ENCODE results near the gene PLA2G4A. TPM values are rescaled to one million over a fixed set of nuclear protein-coding genes. Genes with fewer than 3 reads are reported as not detected.
A peak's percentile ranks its signal among the peaks of the same experiment; 100 is the strongest.

PLA2G4A gene
- total and polyA plus RNA-seq, 2 donors (not counting 3 experiments of a cell fraction or from before 2014, with no cell fraction given) = 8.2 to 13.3 TPM

DNA sequence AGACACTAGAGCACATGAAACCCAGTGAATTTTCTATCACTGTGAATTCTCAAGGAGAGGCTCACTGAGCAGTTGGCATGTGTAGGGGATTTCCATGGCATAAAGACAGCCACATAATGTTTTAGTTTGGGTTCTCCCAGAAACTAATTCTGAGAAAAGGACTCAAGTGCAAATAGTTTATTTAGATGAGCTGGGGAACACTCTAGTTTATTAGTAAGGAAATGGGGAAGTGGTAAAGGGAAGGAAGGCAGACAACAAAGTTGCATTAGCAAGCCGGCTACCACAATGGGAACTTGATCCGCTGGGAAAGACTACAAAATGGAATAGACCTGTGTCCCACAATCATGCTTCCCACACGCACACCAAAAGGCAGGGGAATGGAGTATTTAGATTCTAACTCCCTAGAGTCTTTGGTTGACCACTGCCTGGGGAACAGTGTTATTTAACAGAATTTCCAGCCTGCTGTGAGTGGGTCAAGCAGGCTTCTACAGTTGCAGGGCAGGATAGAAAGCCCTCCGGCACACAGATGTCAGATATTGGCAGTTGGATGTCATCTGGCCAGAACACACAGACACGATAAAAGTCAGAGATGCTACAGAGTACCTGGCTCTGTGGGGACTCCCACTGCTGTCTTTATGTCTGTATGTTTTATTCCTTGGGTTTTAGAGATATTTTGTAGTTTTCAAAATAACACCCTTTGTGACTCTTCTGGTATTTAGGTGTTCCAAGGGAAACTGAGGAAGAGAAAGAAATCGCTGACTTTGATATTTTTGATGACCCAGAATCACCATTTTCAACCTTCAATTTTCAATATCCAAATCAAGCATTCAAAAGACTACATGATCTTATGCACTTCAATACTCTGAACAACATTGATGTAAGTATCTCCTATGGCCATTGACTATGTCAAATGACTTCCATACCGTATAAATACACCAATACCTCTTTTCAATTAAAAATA lies 150.1 kb downstream of the PLA2G4A start:
- H3K27ac ChIP-seq (ENCODE audit: insufficient read depth, low read depth, low read length) = peak overlapping the region; percentile 93

More for the DNA sequence above, 150.1 kb downstream of the PLA2G4A start:
- FAIRE-seq = no peak
- Histone ChIP-seq H3K4me2 (ENCODE audit: insufficient read depth, low read length) (peak overlapping the region; percentile 92), H3K79me2 (ENCODE audit: control insufficient read depth, insufficient read depth, low read length) (peaks cover 10% of the 10 kb centered on the region), H3K9ac (replicated peaks; ENCODE audit: extremely low read depth, insufficient read depth, low read length) (peak overlapping the region; percentile 86), H3K4me1 (ENCODE audit: control insufficient read depth, extremely low read depth, insufficient read depth, low read length) (peaks cover 52% of the 10 kb centered on the region), H3K36me3 (ENCODE audit: control insufficient read depth in 2 of 2, extremely low read depth in 1 of 2, insufficient read depth in 2 of 2, low read length in 2 of 2) (no peaks in the 10 kb centered on the region), H2AFZ (ENCODE audit: low read depth, low read length) (no peak overlapping the region), H3K4me3 (replicated peaks in 1 of 3; ENCODE audit: insufficient read depth in 1 of 3, low read depth in 1 of 3, low read length in 3 of 3) (peak overlapping the region in 1 of 3 experiments; percentile 72), H3K27me3 (ENCODE audit: control insufficient read depth in 2 of 2, insufficient read depth in 2 of 2, low read length in 2 of 2) (no peaks in the 10 kb centered on the region), H4K20me1 (replicated peaks; ENCODE audit: control insufficient read depth, extremely low read depth, insufficient read depth, low read length) (no peaks in the 10 kb centered on the region), H3K9me1 (replicated peaks; ENCODE audit: control insufficient read depth, extremely low read depth, insufficient read depth, low read length) (no peaks in the 10 kb centered on the region), H3K9me3 (replicated peaks; ENCODE audit: control insufficient read depth, insufficient read depth, low read length) (no peaks in the 10 kb centered on the region)
- dilution Hi-C loops (cut with MboI; ENCODE audit: extremely low pct_ligation_motif_present, low sequenced_read_pairs) = no loop called here
- ChIA-PET CTCF (interaction anchor here (1.0 to 5.0 kb wide), 2 partner anchors 62 to 604 kb away, joined by 3 to 41 read pairs; partner anchors contain the start of gene TPR), POLR2A (no interaction called here)
- TF ChIP-seq EZH2 (IDR thresholded peaks at IDR 0.05; ENCODE audit: borderline replicate concordance, low read depth, low read length, severe bottlenecking) (no peak), MYC (IDR thresholded peaks at IDR 0.05; ENCODE audit: low read depth, low read length) (no peak), POLR2A (IDR thresholded peaks at IDR 0.05; ENCODE audit: low read depth, low read length) (no peak), JUN (IDR thresholded peaks at IDR 0.05; ENCODE audit: borderline replicate concordance, insufficient read depth, insufficient read length, low read depth) (no peak), FOS (IDR thresholded peaks at IDR 0.05; ENCODE audit: borderline replicate concordance, insufficient read depth, low read length) (no peak), CTCF (IDR thresholded peaks at IDR 0.05; ENCODE audit: extremely low read depth in 1 of 2, insufficient read depth in 1 of 2, low read depth in 1 of 2, low read length in 2 of 2) (no peak), GATA2 (IDR thresholded peaks at IDR 0.05; ENCODE audit: insufficient read depth, insufficient read length, low read depth, low read length) (no peak), POLR2AphosphoS5 (IDR thresholded peaks at IDR 0.05; ENCODE audit: insufficient read depth, low read depth, low read length) (no peak)
- TF ChIP-seq, protein P1, sequence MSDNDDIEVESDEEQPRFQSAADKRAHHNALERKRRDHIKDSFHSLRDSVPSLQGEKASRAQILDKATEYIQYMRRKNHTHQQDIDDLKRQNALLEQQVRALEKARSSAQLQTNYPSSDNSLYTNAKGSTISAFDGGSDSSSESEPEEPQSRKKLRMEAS (IDR thresholded peaks at IDR 0.05; ENCODE audit: insufficient read depth, insufficient read length) = no peak
- BruUV-seq (replicated peaks) = no TSS peak
- intact Hi-C loops (cut with micrococcal nuclease) = loop anchor here (5.0 kb wide), 1 partner anchor 142 kb away; no protein-coding TSS in a partner anchor
- peak; percentile 33 for DNase-seq (ENCODE audit: low read depth, low spot score)
